Upper lobe of right lung (tissue), 1 donor: Measurements from ENCODE around the gene FHIT. TPM values are rescaled to one million over a fixed set of nuclear protein-coding genes. Genes with fewer than 3 reads are reported as not detected.

Source experiments
- ATAC-seq: fragments of 200-7000 bp; cut with Tn5 transposase; one replicate; pipeline ENCODE4 v1.9.1; 2020; ENCODE audit warnings: mild to moderate bottlenecking, moderate library complexity
- DNase-seq: peaks from one replicate; pipeline ENCODE4 v3.0.0-alpha.2; 2020
- H3K27ac ChIP-seq: fragments of 200-600 bp; one replicate; pipeline ENCODE4 v1.8.0; 2022
- H3K27me3 ChIP-seq: fragments of 200-600 bp; one replicate; pipeline ENCODE4 v1.8.0; 2022; ENCODE audit warnings: mild to moderate bottlenecking
- H3K36me3 ChIP-seq: fragments of 200-600 bp; one replicate; pipeline ENCODE4 v1.8.0; 2022
- H3K4me1 ChIP-seq: fragments of 200-600 bp; one replicate; pipeline ENCODE4 v1.8.0; 2022
- H3K4me3 ChIP-seq: fragments of 200-600 bp; one replicate; pipeline ENCODE4 v1.8.0; 2022; ENCODE audit warnings: mild to moderate bottlenecking
- H3K9me3 ChIP-seq: fragments of 200-600 bp; one replicate; pipeline ENCODE4 v1.8.0; 2022
- CTCF ChIP-seq: fragments of 200-600 bp; IDR thresholded peaks from one replicate; pipeline ENCODE4 v1.8.0; 2022; ENCODE audit warnings: antibody characterized with exemption
- intact Hi-C: fragments of 100-400 bp; cut with DNase I; formaldehyde crosslinking; loops from one replicate; pipeline ENCODE4 v1.11.0; 2022
- total RNA-seq: library from RNA; stranded (reverse); fragmentation: NEBNext Ultra II Directional; extraction: Animal tissue kit (Norgen Biotek cat#: 25700); gene quantifications from one replicate; pipeline ENCODE4 v1.2.1, GENCODE V29; 2021
- donor health status: DM: no; HTN: yes; CAD: no; lungs with severe emphysema.

The FHIT gene
- total RNA-seq, 1 donor from 2014 or later, result 9.6 TPM

- intact Hi-C loops, result no loop called here
- Histone ChIP-seq H3K27ac (no peak overlapping the region), H3K4me3 (no peak overlapping the region), H3K27me3 (no peaks in the 10 kb centered on the region), H3K4me1 (no peaks in the 10 kb centered on the region), H3K9me3 (no peaks in the 10 kb centered on the region), H3K36me3 (no peaks in the 10 kb centered on the region)
- no peak for DNase-seq
- no peak for TF ChIP-seq CTCF
- no peak for ATAC-seq
Measured at GRCh38 chr3:60070366-60070765, 1180.9 kb downstream of the FHIT start.

GRCh38 chr3:60065227-60065868, 1185.9 kb downstream of the FHIT start:
- no peak for DNase-seq
- Histone ChIP-seq H3K9me3 (no peaks in the 10 kb centered on the region), H3K4me1 (no peaks in the 10 kb centered on the region), H3K27me3 (no peaks in the 10 kb centered on the region), H3K36me3 (no peaks in the 10 kb centered on the region), H3K4me3 (no peak overlapping the region), H3K27ac (no peak overlapping the region)
- intact Hi-C loops, result no loop called here
- no peak for TF ChIP-seq CTCF
- no peak for ATAC-seq

- no peak overlapping the region for H3K4me3 ChIP-seq
- intact Hi-C loops, result no loop called here
- H3K27ac ChIP-seq, result no peak overlapping the region
- DNase-seq (no peak), ATAC-seq (no peak)
- no peak for TF ChIP-seq CTCF
- H3K9me3 ChIP-seq, result no peaks in the 10 kb centered on the region
- no peaks in the 10 kb centered on the region for H3K27me3 ChIP-seq
- H3K36me3 ChIP-seq, result no peaks in the 10 kb centered on the region
- no peaks in the 10 kb centered on the region for H3K4me1 ChIP-seq
Measured at GRCh38 chr3:60064210-60065178, 1186.8 kb downstream of the FHIT start.

- no peaks in the 10 kb centered on the region for H3K27me3 ChIP-seq
- TF ChIP-seq CTCF, result no peak
- no peak overlapping the region for H3K4me3 ChIP-seq
- no peaks in the 10 kb centered on the region for H3K36me3 ChIP-seq
- H3K27ac ChIP-seq, result no peak overlapping the region
- no peaks in the 10 kb centered on the region for H3K9me3 ChIP-seq
- DNase-seq (no peak), ATAC-seq (peak; percentile 63)
- intact Hi-C loops, result no loop called here
- no peaks in the 10 kb centered on the region for H3K4me1 ChIP-seq
Measured at GRCh38 chr3:60056404-60056803, 1194.8 kb downstream of the FHIT start.

- no peaks in the 10 kb centered on the region for H3K9me3 ChIP-seq
- no peak overlapping the region for H3K4me3 ChIP-seq
- no peak for TF ChIP-seq CTCF
- H3K4me1 ChIP-seq, result no peaks in the 10 kb centered on the region
- DNase-seq, result no peak
- no peaks in the 10 kb centered on the region for H3K27me3 ChIP-seq
- intact Hi-C loops, result no loop called here
- H3K36me3 ChIP-seq, result no peaks in the 10 kb centered on the region
- ATAC-seq, result peak; percentile 80
- H3K27ac ChIP-seq, result no peak overlapping the region
Measured at GRCh38 chr3:60055765-60056164, 1195.5 kb downstream of the FHIT start.
